GM21423 (cell line): Measurements from ENCODE around the gene EPB41L4B.

ENCODE experiments used
- ATAC-seq: cut with Tn5 transposase; IDR thresholded peaks from one replicate; pipeline ENCODE4 v1.9.1; 2021; ENCODE audit warnings: mild to moderate bottlenecking, moderate library complexity; ENCODE audit not compliant: unreplicated experiment

The EPB41L4B gene

DNA sequence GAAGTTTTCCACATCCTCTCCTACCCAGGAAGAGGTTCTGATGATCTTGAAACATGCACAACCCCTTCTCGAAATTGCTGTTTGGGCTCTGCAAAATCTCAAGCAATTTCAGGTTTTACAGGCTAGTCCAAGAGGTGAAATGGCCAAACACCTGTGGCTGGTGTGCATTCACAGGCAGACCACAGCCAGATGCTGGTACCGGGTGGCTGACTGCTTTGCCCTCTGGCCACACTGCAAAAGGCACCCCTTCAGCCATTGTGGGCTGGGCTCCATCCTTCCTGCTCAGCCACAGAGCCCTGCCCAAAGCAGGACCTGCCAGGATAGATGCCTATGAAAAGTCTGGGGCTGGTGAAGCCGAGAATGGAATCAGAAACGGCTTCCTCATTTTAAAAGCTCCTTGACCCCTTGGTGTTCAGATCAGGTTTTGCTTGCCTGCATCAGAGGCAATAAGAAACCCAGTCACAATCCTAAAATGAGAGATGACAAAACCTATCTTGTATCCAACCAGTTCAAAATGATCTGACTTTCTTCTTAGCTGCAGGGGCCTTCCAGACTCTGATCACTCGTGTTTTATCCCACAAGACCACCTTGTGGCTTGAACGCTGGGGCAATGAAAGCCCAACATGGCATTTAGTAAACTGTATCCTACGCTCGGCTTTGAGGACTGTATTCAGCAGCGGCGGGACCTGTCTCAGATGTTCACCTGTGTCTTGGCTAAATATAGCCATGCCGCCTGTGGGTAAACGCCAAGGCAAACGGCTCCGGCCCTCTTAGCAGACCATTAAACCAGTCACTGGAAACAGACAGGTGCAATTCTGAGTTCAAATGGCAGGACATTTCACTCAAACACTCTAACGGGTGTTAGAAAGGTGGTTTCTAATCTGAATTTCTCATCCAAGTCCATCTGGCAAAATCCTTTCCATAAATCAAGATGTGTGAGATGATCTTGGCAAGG is 49.6 kb downstream of the EPB41L4B start:
- ATAC-seq = no peak

GRCh38 chr9:109270441-109270840 is 50.4 kb downstream of the EPB41L4B start:
- ATAC-seq = no peak

DNA sequence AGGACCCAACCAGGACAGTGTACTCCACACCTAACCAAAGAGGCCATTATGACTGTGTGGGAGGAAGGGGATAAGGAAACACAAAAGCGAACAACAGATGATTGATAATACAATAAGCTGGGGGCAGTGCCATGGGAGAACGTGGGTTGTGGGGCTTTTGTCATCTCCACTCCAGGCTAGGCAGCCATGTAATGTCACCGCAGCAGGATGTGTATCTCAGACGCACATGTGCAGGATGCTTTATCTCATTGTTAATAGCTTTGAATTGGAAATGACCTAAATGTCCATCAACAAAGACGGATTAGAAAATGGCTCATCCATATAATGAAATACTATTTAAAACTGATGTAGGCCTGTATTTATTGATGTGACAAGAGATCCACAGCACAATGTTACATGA is 51.0 kb downstream of the EPB41L4B start:
- no peak for ATAC-seq

DNA sequence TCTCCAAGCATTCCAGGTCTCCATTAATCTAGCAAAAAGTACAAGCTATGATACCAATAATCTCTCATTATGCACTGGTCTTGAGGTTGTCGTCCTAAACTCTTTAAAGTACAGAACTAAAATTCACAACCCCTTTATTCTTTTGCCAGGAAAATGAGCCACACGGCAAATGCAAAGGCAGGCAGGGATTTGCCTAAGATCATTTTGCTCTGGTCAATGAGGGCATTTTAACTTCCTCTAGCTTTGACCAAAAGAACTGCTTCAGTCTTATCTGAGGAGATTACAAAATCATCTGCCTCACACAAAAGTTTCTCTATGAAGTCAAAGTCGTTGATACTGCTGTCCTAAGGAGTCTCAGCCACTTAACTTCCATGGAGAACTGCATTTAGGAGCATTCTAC is 51.8 kb downstream of the EPB41L4B start:
- no peak for ATAC-seq

DNA sequence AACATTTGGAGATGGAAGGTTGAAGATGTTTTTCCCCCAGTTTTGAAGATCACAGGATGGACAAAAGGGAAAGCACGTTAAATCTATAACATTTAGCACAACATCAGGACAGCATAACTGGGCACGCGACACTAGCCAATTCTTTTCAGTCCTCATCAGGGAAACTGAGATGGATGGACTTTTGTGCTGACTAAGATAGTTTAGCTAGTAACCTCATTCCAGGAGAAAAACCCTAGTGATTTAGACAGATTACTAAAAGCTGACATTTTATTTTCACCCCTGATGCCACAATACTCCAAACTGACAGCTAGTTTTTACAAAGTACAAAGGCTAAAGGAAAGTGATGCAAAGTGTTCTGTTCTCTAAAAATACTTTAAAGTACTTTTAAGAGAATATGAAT is 53.3 kb downstream of the EPB41L4B start:
- ATAC-seq = no peak

DNA sequence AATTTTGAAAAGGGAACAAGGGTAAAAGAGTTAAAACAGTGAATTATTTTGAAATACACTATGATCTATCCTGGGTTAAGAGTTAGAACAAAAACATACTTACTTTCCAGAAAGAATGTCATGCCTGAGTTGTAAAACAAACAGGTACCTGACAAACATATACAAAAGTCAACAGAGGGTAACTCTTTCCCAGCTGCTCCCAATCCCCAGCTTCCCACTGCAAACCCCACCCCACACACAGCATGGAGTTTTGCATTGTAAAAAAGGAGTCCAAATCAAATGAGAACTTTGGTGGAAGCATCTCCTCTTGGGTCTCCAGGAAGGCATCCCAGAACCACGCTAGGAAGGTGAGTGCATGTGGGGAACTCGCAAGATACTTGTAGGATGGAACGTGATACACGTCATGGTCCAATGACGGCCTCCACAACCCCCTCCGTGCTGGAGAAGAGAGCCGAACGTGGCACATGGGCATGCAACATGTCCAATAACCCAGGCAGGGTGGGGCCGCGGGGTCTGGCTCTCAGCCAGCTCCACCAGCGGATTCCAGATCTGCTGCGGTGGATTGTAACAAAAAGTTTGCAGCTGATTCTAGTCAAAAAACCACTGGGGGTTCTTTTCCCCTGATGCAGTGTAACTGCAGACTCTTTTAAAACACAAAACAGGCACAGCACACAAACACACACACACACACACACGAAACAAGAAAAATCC is 55.8 kb downstream of the EPB41L4B start:
- ATAC-seq = no peak

GRCh38 chr9:109263358-109263757 is 57.5 kb downstream of the EPB41L4B start:
- ATAC-seq = no peak

GRCh38 chr9:109258481-109259302 is 62.2 kb downstream of the EPB41L4B start:
- ATAC-seq = no peak

DNA sequence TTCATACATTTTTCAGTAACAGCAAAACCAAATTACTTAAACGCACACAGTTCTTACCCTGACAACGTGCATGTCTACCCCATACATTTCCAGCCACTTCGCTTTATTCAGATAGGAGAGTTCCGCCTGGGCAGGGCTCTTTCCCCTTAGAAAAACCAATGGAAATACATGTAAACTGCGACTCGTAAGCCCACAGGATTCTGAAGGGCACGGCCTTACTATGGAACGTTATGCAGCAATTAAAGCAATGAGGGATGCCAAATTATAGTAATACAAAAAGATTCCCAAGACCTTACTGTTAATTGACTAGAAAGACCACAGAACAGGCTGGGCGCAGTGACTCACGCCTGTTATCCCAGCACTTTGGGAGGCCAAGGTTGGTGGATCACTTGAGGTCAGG is 64.5 kb downstream of the EPB41L4B start:
- no peak for ATAC-seq

- ATAC-seq = no peak
These were observed 65.5 kb downstream of the EPB41L4B start for GRCh38 chr9:109255394-109255793.

DNA sequence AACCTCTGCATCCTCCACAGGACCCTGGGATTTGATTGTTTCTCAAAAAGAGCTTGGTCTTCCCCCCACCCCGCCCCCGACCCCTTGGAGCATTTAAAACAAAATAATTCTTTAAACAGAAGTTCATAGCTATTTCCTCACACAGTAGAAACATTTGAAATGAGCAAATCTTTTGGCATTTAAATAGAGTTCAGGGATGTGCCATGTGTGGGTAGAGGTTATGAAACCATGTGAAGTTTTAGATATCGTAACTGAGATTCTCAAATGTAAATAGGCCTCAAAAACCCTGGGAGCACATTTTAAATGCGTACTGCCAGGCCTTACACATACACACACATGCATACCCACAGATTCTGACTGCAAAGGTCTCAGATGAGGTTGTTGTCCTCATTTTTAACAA is 66.5 kb downstream of the EPB41L4B start:
- ATAC-seq = no peak

DNA sequence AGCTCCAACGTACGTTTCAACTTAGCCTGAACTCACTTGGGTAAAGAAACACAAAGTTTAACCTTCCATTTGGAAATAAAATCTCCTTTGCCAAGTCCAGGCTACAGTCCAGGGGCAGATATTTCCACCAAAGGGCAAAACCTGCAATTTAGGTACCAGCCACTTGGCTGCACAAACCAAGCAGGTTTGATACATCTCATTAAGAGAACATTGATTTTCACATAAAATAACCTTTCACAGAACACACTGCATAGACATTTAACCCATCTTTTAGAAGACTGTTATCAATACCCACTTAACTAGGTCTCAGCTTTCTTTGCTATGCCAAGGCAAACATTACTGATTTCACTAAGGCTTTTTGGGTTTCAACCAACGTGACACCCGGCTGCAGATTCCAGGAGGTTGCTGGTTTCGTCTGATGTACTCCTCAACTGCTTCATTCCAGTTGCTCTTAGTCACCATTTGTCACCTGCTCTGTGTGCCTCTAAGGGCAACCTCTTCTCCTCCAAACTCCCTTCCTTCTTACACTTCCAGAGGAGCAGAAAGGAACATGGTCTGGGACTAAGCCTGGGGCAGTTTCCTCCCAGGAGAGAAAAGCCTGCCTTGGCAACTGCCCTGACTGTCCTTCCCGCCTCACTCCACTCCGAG is 67.1 kb downstream of the EPB41L4B start:
- ATAC-seq = no peak

DNA sequence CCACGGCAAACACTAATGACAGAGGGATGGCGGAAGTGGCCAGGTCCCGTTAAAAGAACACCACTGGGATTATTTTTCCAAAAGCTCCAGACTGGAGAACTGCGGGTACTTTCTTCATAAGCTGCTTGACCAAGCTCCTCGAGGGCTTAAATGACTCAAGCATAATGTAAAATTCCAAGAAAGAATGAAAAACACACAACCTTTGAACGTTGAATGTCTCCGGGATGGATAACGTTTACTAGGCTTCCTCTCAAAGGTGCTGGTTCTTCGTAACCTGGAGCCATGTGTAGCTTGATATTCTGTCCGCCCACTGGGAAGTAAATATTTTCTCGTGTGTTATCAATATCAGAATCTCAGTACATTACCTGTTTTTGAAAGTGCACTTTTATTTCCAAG is 67.6 kb downstream of the EPB41L4B start:
- ATAC-seq = no peak

GRCh38 chr9:109252291-109252690 is 68.6 kb downstream of the EPB41L4B start:
- no peak for ATAC-seq

- no peak for ATAC-seq
These were observed 69.1 kb downstream of the EPB41L4B start for GRCh38 chr9:109251776-109252106.

- ATAC-seq = no peak
These were observed 69.6 kb downstream of the EPB41L4B start for GRCh38 chr9:109251080-109251775.

DNA sequence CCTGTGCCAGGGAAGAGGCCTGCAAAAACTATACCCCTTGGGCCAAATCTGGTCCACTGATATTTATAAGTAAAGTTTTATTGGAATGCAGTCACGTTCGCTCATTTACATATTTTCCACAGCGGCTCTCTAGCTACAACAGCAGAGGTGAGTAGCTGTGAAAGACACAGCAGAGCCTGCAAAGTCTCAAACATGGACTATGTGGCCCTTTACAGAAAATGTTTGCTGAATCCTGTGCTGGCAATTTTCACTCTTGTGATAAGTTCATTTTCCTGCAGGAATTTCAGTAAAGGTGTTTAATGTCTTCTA is 70.1 kb downstream of the EPB41L4B start:
- ATAC-seq = no peak

DNA sequence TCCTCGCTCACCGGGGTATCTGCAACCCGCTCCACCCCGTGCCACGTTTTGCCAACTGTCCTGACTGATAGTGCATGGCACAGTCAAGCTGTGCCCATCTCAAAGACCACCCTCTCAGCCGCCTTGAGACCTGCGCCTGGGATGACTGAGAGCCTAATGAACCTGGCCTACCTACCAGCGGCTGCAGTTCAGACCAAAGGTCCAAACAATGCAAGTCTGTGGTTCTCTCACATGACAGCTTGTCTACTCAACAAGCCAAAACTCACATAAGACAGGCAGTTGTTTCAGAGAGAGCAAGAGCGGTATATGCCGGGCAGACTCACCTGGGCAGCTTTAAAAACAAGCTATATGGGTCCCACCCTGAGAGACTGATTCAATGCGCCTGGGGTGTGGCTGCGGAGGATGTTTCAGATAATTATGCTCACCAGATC is 70.5 kb downstream of the EPB41L4B start:
- no peak for ATAC-seq

- no peak for ATAC-seq
These were observed 71.2 kb downstream of the EPB41L4B start for GRCh38 chr9:109249615-109250014.

- ATAC-seq = no peak
These were observed 72.7 kb downstream of the EPB41L4B start for GRCh38 chr9:109248133-109248581.
